IPS DF 4.7 (cell line): ENCODE results near the gene C11orf42.

ENCODE experiments used
- DNase-seq: peaks from one replicate; pipeline ENCODE4 v3.0.0-alpha.2; 2013; ENCODE audit warnings: low spot score; ENCODE audit errors: extremely low read depth

The C11orf42 gene

DNA sequence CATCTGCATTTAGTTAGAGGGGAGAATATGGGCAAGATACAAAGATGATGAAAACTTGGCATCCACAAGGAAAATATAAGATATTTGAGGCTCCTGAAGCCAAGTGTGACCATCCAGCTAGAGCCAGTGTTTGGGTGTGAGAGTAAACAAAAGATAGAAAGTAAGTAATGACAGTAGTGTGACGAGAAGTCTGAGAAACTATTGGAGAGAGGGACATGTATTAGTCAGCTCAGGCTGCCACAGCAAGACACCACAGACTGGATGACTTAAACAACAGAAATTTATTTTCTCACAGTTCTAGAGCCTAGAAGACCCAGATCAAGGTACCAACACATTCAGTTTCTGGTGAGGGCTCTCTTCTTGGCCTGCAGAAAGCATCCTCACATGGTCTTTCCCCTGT is 47.8 kb downstream of the C11orf42 start:
- no peak for DNase-seq

DNA sequence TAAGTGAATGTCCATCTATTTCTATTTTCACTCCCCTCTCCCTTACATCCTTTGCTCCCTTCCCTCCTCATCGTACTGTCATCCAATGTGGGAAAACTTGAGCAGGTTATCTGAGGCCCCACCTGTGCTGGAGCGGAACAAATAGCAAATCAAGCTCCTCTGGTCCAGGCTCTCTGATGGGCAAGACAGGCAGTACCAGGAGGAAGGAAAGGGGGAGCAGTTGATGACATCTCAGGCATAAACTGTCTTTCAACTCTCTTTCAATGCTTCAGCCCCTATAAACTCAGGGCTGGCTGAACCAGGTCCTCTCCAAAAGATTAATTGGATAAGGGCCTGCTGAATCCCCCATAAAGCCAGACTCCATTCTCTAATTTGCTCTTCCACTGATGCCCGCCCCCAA is 52.8 kb downstream of the C11orf42 start:
- DNase-seq: no peak

DNA sequence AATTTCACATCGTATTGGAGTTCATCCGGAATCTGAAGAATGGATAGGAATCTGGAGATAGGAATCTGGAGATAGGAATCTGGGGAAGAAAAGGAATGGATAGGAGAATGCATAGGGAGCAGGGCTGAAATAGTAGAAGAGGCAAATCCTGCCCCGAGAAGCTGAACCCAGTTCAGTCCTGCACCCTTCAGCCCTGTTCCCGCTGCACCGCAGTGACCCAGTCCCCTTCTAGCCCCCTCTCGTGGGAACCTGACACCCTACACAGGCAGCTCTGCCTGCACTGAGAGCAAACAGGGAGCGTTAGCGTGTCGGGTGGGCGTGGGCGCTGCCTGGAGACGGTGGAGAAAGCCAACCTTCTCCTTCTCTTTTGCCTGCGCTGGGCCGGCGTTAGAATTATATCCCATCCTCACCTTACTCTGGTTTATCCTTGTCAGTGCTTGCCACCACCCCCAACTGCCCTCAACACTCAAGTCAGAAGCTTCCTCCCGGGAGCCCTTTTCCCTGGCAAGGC is 53.3 kb downstream of the C11orf42 start:
- DNase-seq: no peak

DNA sequence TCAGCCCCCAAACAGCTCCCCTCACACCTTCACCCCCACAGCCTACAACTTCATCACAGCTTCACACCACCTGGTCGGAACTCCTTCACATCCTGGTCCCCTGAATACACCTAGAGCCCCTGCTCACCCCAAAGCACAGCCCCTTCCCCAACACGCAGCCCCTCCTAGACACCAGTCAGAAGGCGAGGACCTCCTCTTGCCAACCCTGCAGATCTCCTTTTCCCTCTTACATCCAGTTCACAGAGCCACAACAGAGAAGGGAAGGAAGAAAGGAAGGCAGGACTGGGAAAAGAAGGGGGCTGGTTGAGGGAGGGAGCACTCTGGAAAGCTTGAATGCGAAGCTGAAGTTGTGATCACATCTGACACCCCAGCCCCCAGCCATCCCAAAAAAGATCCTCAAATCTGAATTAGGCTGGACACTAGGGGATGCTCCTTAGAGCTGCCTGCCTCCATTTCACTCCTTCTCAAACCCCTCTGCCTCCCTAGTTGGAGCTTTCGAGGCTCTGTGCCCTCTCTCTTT is 54.9 kb downstream of the C11orf42 start:
- no peak for DNase-seq
